Measurements from ENCODE around the gene SPDEF.

SPDEF gene

DNA sequence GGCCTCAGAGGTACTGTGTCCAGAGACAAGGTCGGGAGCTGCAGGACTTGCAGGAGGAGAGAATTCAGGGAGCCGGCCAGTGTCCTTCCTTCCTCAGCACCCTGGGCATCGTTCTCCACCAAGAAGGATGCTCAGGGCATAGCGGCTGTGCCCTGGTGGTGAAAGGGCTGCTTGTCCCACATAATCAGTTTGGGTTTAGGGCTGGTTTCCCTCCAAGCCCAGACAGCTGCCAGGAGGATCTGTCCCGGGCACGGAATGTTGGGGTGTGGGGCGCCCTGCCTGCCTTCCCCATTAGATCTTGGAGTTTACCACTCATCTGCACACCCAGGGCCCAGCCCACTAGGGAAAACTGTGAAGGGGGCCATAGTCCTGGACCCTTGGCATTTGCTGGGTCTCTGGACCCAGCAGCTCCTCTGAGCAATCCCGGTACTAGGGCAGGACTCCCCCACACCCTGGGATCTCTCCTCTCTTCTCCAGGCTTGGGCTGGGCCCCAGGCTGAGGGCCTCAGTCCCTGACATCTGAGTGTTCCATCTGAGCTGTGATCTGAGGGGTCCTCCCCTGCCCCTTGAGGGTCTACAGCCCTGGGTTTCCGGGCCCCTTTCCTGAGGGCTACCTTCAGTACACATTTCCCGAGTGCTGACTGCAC, 18.6 kb upstream of the SPDEF start (continued):
- TF ChIP-seq, protein P1, sequence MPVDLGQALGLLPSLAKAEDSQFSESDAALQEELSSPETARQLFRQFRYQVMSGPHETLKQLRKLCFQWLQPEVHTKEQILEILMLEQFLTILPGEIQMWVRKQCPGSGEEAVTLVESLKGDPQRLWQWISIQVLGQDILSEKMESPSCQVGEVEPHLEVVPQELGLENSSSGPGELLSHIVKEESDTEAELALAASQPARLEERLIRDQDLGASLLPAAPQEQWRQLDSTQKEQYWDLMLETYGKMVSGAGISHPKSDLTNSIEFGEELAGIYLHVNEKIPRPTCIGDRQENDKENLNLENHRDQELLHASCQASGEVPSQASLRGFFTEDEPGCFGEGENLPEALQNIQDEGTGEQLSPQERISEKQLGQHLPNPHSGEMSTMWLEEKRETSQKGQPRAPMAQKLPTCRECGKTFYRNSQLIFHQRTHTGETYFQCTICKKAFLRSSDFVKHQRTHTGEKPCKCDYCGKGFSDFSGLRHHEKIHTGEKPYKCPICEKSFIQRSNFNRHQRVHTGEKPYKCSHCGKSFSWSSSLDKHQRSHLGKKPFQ (tag by site-specific recombination; IDR thresholded peaks at IDR 0.05) = no peak

DNA sequence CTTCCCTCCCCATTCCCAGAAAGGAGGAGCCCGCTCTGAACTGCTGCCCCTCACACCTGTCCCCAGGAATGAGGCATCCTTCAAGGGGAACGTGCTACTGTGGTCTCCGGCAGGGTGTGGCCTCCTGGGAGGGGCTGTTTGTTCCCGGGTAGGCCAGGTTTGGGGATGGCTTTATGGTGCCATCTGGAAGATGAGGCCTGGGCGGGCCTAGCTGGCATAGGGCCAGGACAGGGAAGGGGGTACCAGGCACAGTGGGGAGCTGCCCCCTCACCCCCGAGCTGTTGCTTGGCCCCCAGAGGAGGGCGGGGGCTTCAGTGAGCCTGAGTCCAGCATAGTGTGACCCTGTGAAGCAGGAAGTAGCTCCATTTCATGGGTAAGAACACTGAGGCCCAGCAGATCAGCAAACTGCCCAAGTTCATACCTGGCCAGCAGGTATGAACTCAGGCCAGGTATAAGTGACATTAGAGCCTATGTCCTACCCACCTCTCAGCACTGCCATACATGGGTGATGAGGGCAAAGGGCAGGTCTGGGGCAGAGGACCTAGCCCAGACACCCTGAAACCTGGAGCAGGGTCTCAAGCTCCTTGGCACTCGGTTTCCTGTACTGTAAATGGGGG, 17.5 kb upstream of the SPDEF start:
- no peak for TF ChIP-seq INSM2 (tag by site-specific recombination; IDR thresholded peaks at IDR 0.05)
- TF ChIP-seq ZBTB1 (tag by site-specific recombination; IDR thresholded peaks at IDR 0.05) = no peak
- TF ChIP-seq, protein P2, sequence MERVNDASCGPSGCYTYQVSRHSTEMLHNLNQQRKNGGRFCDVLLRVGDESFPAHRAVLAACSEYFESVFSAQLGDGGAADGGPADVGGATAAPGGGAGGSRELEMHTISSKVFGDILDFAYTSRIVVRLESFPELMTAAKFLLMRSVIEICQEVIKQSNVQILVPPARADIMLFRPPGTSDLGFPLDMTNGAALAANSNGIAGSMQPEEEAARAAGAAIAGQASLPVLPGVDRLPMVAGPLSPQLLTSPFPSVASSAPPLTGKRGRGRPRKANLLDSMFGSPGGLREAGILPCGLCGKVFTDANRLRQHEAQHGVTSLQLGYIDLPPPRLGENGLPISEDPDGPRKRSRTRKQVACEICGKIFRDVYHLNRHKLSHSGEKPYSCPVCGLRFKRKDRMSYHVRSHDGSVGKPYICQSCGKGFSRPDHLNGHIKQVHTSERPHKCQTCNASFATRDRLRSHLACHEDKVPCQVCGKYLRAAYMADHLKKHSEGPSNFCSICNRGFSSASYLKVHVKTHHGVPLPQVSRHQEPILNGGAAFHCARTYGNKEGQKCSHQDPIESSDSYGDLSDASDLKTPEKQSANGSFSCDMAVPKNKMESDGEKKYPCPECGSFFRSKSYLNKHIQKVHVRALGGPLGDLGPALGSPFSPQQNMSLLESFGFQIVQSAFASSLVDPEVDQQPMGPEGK (tag by site-specific recombination; IDR thresholded peaks at IDR 0.05) = 0 out of 2 replicates have a peak, but pooled peaks have one; percentile 38
- CTCF ChIA-PET = interaction anchor here (0.5 kb wide), 1 partner anchor 219 kb away, joined by 3 read pairs; no protein-coding TSS in a partner anchor
- no peaks in the 10 kb centered on the region for H3K36me3 ChIP-seq (ENCODE audit: control insufficient read depth in 2 of 2, insufficient read depth in 1 of 2, low read length in 2 of 2)
- POLR2A ChIA-PET = no interaction called here
- no peaks in the 10 kb centered on the region for H3K9me3 ChIP-seq (ENCODE audit: control insufficient read depth, insufficient read depth, low read depth, low read length)
- H3K4me1 ChIP-seq (ENCODE audit: control insufficient read depth, insufficient read depth, low read length) = no peaks in the 10 kb centered on the region
- no peak overlapping the region for H3K4me3 ChIP-seq (ENCODE audit: low read depth, low read length)
- H3K27ac ChIP-seq (ENCODE audit: extremely low read depth, low read depth, low read length) = no peak overlapping the region

DNA sequence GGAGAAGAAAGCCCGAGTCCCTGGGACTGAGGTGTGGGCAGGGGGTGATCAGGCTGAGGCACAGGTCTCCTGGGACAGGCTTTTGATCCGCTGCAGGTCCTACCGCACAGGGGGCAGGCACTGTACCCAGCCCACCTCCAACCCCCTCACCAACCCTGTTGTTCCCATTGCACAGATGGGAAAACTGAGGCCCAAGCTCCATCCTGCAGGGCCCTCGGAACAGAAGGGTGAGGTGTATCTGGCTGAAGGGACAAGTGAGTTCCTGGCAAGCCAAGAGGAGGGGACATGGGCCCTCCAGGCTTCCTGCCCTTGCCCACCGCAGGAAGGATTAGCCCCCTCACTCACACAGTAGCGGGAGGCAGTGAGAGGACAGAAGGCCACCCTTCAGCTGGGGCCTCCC, 16.5 kb upstream of the SPDEF start:
- no peak overlapping the region for H3K27ac ChIP-seq (ENCODE audit: extremely low read depth, low read depth, low read length)
- CTCF ChIA-PET = interaction anchor here (0.6 kb wide), 1 partner anchor 399 kb away, joined by 3 read pairs; no protein-coding TSS in a partner anchor
- H3K36me3 ChIP-seq (ENCODE audit: control insufficient read depth in 2 of 2, insufficient read depth in 1 of 2, low read length in 2 of 2) = no peaks in the 10 kb centered on the region
- H3K4me1 ChIP-seq (ENCODE audit: control insufficient read depth, insufficient read depth, low read length) = no peaks in the 10 kb centered on the region
- POLR2A ChIA-PET = interaction anchor here (0.7 kb wide), 2 partner anchors 182 to 1540 kb away, joined by 4 to 8 read pairs; no protein-coding TSS in a partner anchor
- no peak for TF ChIP-seq ZNF2 (tag by site-specific recombination; IDR thresholded peaks at IDR 0.05)
- no peak for TF ChIP-seq ZNF266 (tag by site-specific recombination; IDR thresholded peaks at IDR 0.05; ENCODE audit: low read depth)
- TF ChIP-seq ZNF561 (tag by site-specific recombination; IDR thresholded peaks at IDR 0.05; ENCODE audit: borderline replicate concordance) = no peak
- H3K4me3 ChIP-seq (ENCODE audit: low read depth, low read length) = no peak overlapping the region
- no peaks in the 10 kb centered on the region for H3K9me3 ChIP-seq (ENCODE audit: control insufficient read depth, insufficient read depth, low read depth, low read length)

DNA sequence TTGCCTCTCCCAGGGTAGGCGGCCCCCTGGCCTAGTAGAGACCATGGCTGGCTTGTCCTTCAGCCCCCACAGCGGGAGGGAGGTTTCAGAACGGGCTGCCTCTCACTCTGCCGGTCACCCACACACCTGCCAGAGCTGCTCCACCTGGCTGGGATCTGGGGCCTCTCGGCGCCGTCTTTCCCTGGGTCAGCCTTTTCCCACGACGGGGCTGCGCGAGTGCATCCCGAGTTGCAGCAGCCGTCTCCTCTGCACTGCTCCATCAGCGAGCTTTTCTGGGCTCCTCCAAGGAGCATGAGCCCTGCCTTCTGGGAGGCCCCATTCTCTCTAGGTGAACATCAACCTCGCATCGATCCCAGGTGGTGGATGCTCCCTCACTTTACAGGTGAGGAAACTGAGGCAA, 15.9 kb upstream of the SPDEF start:
- Histone ChIP-seq H3K36me3 (ENCODE audit: control insufficient read depth in 2 of 2, insufficient read depth in 1 of 2, low read length in 2 of 2) (no peaks in the 10 kb centered on the region), H3K27ac (ENCODE audit: extremely low read depth, low read depth, low read length) (no peak overlapping the region), H3K4me1 (ENCODE audit: control insufficient read depth, insufficient read depth, low read length) (no peaks in the 10 kb centered on the region), H3K9me3 (ENCODE audit: control insufficient read depth, insufficient read depth, low read depth, low read length) (no peaks in the 10 kb centered on the region), H3K4me3 (ENCODE audit: low read depth, low read length) (no peak overlapping the region)
- POLR2A ChIA-PET = no interaction called here
- CTCF ChIA-PET = interaction anchor here (0.6 kb wide), 1 partner anchor 398 kb away, joined by 3 read pairs; no protein-coding TSS in a partner anchor
- TF ChIP-seq AEBP2 (tag by site-specific recombination; IDR thresholded peaks at IDR 0.05; ENCODE audit: borderline replicate concordance) (no peak), ZNF24 (tag by site-specific recombination; IDR thresholded peaks at IDR 0.05) (no peak), SCRT2 (tag by site-specific recombination; IDR thresholded peaks at IDR 0.05) (no peak), ZNF548 (tag by site-specific recombination; IDR thresholded peaks at IDR 0.05) (no peak), ZSCAN30 (tag by site-specific recombination; IDR thresholded peaks at IDR 0.05) (no peak), ZNF510 (tag by site-specific recombination; IDR thresholded peaks at IDR 0.05; ENCODE audit: insufficient replicate concordance) (no peak), ZNF311 (tag by site-specific recombination; IDR thresholded peaks at IDR 0.05; ENCODE audit: borderline replicate concordance) (no peak), PBX3 (CRISPR knock-in tag; IDR thresholded peaks at IDR 0.05) (no peak), ZNF174 (tag by site-specific recombination; IDR thresholded peaks at IDR 0.05) (no peak), KLF17 (tag by site-specific recombination; IDR thresholded peaks at IDR 0.05) (no peak), ZNF530 (tag by site-specific recombination; IDR thresholded peaks at IDR 0.05; ENCODE audit: low read depth) (no peak), ZNF843 (tag by site-specific recombination; IDR thresholded peaks at IDR 0.05) (no peak)

Data from HEK293 (cell line).